AG04449 (cell line): ENCODE measurements around the gene APH1A.
"Not testable (repeated sequence)": the region's sequence is repeated elsewhere in the genome, so short reads cannot be mapped to it uniquely, and the experiment has no call there.

Experiments
- CTCF ChIA-PET: fragments of 350-600 bp; formaldehyde crosslinking; extraction: SDS; loops from one replicate; lab custom pipeline; 2021; ENCODE audit warnings: antibody characterized with exemption; lab: Yijun Ruan, JAX
- POLR2A ChIA-PET: fragments of 400-600, 350-600 bp; formaldehyde crosslinking; extraction: SDS; loops from one replicate; lab custom pipeline; 2020; ENCODE audit warnings: antibody characterized with exemption, inconsistent platforms; lab: Yijun Ruan, JAX
- DNase-seq: peaks from one replicate; pipeline ENCODE4 v3.0.0-alpha.2; 2010; ENCODE audit warnings: low read depth, low spot score
- H3K4me3 ChIP-seq: 2 replicates; pipeline ENCODE4 v1.5.1; 2011; ENCODE audit warnings: low read depth, mild to moderate bottlenecking, control low read depth, low read length
- TF ChIP-seq, protein P1 (sequence below): IDR thresholded peaks from one replicate; pipeline ENCODE4 v1.5.1; 2011; ENCODE audit warnings: mild to moderate bottlenecking, moderate library complexity, low read length, control low read depth, inconsistent platforms; ENCODE audit not compliant: insufficient read depth; ENCODE audit errors: missing control alignments

The APH1A gene

DNA sequence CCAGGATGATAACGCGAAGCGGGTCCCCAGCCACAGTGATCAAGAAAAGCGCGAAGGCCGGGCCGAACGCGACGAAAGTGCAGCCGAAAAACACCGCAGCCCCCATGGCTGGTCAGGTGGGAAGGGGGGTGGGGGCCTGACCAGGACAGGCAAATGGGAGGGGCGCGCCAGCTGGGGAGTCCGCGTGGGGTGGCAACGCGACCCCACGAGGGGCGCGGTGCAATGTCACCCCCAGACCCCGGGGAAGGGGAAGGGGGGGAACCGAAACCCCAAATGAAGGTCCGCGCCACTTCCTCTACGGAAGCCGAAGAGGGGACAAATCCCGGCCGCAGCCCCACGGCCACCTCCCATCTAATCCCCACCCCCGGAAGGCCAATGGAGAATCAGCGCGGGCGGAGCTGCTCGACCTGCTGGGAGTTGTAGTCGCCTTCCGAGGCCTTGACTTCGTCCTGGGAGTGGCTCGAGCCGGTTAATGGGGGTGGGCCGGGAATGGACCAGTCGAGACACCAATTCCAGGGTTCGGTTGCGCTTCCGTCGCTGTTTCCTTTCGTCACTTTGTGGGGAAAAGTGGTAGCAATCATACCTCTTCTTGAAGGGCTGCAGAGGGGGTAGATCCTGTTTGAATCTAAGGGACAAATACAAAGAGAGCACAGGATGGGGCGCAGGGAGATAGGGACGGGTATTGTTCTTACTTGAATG, at the start of gene APH1A:
APH1A (minus strand) TSS at position 312 of the 699 bp plus-strand sequence; CDS start at position 106, 206 bp downstream.
- H3K4me3 ChIP-seq = peak within 1 kb of the TSS; percentile 91
- TF ChIP-seq, protein P1, sequence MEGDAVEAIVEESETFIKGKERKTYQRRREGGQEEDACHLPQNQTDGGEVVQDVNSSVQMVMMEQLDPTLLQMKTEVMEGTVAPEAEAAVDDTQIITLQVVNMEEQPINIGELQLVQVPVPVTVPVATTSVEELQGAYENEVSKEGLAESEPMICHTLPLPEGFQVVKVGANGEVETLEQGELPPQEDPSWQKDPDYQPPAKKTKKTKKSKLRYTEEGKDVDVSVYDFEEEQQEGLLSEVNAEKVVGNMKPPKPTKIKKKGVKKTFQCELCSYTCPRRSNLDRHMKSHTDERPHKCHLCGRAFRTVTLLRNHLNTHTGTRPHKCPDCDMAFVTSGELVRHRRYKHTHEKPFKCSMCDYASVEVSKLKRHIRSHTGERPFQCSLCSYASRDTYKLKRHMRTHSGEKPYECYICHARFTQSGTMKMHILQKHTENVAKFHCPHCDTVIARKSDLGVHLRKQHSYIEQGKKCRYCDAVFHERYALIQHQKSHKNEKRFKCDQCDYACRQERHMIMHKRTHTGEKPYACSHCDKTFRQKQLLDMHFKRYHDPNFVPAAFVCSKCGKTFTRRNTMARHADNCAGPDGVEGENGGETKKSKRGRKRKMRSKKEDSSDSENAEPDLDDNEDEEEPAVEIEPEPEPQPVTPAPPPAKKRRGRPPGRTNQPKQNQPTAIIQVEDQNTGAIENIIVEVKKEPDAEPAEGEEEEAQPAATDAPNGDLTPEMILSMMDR = no peak
- ChIA-PET CTCF (interaction anchor here (5.2 to 22.1 kb wide), 2 partner anchors 12 to 13 kb away, joined by 84 to 623 read pairs; partner anchors contain the start of genes CA14 and CIART), POLR2A (interaction anchor here (0.6 to 1.3 kb wide), 4 partner anchors 11 to 311 kb away, joined by 3 to 5 read pairs (median 4); partner anchors contain the start of genes CA14 and MCL1)
- DNase-seq = peak; percentile 82

DNA sequence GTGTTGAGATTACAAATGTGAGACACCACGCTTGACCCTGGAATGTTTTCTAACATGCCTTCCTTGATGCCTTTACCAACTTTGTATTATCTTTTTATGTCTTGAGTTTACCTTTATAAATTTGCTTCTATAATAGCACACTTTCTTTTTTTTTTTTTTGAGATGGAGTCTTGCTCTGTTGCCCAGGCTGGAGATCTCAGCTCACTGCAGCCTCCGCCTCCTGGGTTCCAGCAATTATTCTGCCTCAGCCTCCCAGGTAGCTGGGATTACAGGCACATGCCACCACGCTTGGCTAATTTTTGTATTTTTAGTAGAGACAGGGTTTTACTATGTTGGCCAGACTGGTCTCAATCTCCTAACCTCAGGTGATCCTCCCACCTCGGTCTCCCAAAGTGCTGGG, 45.9 kb upstream of the APH1A start:
- not testable (repeated sequence) for H3K4me3 ChIP-seq
- CTCF ChIA-PET = interaction anchor here (1.3 kb wide), 1 partner anchor 59 kb away, joined by 3 read pairs; no protein-coding TSS in a partner anchor
- POLR2A ChIA-PET = interaction anchor here (0.6 kb wide), 1 partner anchor 16 kb away, joined by 3 read pairs; no protein-coding TSS in a partner anchor

DNA sequence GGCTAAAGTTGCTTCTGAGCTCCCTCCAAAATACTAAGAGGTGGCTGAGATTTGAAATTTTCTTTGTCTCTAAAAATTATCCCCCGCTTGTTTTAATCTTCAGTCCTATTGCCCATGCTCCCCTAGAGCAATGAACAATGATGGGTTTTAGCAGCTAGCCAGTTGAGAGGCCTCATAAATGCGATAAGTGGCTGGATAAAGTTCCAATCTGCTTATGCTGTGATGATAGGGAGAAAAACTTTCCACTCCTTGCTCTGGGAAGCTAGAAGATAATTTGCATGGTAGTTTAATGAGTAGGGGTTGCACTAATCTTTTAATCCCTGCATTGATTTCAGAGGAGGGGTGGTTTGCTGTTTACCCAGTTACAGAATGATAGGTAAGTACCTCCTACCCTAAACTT, 42.9 kb upstream of the APH1A start:
- no peak overlapping the region for H3K4me3 ChIP-seq
- TF ChIP-seq, protein P1 = no peak
- no peak for DNase-seq
- ChIA-PET POLR2A (no interaction called here), CTCF (interaction anchor here (1.5 kb wide), 1 partner anchor 56 kb away, joined by 4 read pairs; no protein-coding TSS in a partner anchor)

More for the DNA sequence above, 45.9 kb upstream of the APH1A start:
- DNase-seq = not testable (repeated sequence)

DNA sequence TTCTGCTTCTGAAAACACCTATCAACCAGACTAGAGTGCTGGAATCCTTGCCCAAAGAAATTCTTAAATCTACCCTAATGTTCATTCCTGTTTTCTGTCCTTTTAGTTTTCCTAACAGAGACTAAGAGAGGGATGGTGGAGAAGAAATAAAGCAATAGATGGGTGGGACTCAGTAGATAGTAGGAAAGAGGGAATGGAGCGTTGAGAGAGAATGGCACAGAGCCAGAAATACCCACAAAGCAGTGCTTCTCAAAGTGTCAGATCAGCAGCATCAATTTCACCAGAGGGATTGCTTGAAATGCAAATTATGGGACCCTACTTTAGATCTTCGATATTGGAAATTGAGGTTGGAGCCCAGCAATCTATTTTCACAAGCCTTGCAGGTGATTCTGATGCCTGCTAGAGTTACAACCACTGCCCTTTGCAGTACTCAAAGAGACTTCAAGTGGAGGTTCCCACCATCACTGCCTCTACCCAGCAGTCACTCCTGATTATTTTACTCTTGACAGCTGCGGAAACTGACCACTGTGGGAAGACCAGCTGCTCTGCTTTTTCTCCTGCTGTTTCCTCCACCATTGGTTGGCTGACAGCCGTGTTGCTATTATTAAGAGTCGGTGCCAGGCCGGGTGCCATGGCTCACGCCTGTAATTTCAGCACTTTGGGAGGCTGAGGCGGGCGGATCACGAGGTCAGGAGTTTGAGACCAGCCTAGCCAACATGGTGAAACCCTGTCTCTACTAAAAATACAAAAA, 41.1 kb upstream of the APH1A start:
- no peak for DNase-seq
- CTCF ChIA-PET = no interaction called here
- TF ChIP-seq, protein P1 = no peak
- POLR2A ChIA-PET = no interaction called here
- H3K4me3 ChIP-seq = no peak overlapping the region

DNA sequence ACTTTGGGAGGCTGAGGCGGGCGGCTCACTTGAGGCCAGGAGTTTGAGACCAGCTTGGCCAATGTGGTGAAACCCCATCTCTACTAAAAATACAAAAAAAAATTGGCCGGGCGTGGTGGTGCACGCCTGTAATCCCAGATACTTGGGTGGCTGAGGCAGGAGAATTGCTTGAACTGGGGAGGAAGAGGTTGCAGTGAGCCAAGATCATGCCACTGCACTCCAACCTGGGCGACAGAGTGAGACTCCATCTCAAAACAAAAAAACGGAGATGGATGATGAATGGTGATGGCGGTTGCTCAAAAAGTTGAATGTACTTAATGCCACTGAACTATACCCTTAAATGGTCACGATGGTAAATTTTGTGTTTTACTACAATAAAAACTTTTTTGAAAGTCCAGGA, 39.8 kb upstream of the APH1A start:
- H3K4me3 ChIP-seq, POLR2A ChIA-PET, CTCF ChIA-PET, DNase-seq: not testable (repeated sequence)

DNA sequence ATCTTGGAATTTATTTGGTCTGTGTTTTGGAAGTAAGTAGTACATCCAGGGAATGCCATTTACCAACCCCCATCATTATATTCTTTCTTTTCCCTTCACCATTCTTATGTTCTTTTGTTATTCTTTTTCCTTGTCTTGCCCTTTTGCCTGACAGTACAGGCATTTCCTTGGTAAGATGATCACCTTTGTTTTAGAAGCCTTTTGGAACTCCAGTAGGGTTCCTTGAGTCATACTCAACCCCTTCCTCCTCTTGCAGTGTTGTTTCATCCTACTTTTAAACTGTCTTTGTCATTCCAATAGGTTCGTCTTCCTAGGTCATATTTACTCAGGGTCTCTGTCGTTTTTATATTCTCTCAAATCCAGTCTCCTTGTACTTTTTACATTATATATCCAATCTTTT, 34.1 kb upstream of the APH1A start:
- ChIA-PET POLR2A (no interaction called here), CTCF (no interaction called here)
- TF ChIP-seq, protein P1 = no peak
- H3K4me3 ChIP-seq = no peak overlapping the region
- no peak for DNase-seq

DNA sequence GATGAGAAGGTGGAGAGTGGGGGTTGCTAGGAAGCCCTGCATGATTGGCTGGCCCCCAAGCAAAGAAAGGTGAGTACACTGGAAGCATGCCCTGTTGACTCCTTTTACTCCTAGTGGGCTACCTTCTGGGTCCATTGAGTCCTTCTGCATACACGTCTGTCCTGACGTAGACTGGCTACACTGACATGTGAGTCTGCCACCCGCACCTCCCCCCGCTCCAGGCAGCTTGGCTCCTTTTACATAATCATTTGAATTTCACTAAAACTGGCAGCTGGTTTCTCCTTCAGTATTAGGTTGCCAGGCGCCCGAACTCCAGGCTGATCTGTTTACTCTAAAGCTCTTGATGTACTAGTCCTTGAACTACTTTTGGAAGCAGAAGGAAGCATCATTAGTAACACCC, 33.5 kb upstream of the APH1A start:
- ChIA-PET POLR2A (no interaction called here), CTCF (no interaction called here)
- TF ChIP-seq, protein P1 = no peak
- DNase-seq = no peak
- no peak overlapping the region for H3K4me3 ChIP-seq
